Activated T-helper 1 cell treated with anti-CD3 and anti-CD28 coated beads, Interleukin-2, amount 50 U/mL, for 16 hours (primary cell): ENCODE measurements around the gene PPFIBP2.

ENCODE experiments used
- DNase-seq, 2 donors: peaks; one replicate each; pipeline ENCODE4 v3.0.0-alpha.2; 2020; ENCODE audit warnings: low read depth in 1 of 2, low spot score in 1 of 2

Gene PPFIBP2

DNA sequence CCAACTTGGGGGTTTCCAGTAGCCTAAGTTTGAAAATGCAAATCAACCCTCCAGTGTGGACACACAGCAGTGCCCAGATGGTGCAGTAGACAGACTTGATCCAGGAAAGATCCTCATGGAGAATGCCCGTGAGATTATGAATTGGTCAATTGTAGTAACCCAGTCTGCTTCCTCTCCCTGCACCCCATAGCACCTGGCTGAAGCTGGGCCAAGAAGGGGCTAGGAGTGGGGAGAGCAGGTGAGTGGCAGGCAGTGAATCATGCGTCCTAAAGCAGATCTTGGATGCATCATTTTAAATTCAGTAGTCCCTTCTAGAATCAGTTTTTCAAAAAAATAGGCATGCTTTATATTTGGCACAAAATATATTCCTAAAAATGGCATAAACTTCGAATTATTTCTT, 107.3 kb downstream of the PPFIBP2 start:
- DNase-seq = no peak

DNA sequence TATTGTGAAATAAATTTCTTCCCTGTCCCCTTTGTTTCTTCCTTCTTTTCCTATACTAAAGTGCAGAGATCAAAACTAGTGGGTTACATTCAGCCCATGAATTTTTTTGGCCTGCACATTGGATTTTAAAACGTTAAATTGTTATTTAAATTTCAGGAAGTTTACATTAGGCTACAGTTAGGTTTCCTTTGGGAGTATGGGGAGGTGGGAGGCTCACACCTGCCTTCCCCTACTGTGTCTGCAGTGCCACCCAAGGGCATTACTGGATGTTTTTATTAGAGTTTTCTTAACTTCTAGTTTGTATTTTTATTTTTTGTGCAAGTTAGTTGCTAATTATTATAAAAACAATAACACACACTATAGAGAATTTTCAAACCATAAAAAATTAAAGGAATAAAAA, 107.8 kb downstream of the PPFIBP2 start:
- no peak for DNase-seq

DNA sequence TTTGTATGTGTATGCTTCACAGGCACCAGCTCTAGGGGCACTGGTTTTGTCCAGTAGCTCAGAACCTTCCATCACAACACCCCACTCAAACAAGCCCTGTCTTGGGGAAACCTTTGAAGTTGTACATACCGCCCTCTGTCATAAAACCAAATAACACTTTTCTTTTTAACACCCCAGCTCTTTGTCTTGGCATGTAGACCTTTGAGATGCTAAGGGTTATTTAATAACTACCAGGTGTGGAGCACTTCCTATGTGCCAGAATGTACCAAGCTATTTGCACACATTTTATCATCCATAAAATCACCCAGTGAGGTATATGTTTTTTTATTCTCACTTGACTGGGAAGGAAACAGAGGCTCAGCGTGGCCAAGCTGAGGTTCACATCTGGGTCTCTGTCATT, 108.9 kb downstream of the PPFIBP2 start:
- no peak for DNase-seq

DNA sequence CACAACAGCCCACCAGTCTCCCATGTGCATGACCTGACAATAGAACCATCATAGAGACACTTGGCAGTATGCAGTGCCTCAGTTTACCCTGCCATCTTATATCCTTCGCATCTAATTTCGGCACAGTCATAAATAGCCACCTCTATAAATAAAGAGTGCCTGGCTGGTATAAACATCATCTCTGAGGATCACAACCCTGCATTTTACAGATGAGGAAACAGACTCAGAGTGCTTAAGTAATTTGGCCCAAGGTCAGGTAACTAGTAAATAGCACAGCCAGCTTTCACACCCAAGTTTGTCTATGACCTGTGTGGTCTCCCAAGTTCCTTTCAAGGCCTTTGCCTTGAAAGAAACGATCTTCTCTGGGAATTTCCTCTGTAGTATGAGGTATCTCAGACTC, 114.9 kb downstream of the PPFIBP2 start:
- DNase-seq = no peak

DNA sequence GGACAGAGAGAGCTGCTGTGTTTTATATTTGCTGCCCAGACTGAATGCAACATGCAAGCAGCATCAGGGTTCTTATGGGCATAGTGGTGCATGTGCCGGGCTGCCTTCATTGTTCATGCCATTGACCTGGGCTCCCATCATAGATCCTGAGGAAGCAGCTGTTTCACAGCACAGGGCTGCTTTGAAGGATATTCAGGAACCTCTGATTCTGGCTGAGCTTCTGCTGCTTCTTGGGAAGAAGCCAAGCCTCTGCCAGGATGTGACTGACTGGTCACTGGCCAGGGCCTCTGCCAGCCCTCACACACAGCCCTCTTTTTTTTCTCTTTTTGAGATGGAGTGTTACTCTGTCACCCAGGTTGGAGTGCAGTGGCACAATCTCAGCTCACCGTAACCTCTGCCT, 116.2 kb downstream of the PPFIBP2 start:
- no peak for DNase-seq

DNA sequence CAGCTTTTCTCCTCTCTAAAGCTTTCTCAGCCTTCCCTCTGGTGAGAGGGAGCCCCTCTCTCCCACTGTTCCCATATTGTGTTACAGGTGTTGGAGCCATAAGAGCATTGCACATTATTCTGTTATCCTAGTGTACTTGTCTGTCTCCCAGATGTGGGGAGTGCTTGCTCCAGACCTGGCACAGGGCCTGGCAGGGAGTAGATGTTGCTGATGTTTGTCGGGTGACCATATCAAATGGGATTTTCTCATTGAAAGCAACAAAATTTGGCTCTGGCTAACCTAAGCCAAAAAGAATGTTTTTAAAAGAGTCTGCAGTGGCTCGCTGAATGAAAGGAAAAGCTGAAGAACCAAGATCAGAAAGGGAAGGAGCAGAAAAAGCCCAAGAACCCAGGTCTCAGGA, 118.4 kb downstream of the PPFIBP2 start:
- no peak for DNase-seq

DNA sequence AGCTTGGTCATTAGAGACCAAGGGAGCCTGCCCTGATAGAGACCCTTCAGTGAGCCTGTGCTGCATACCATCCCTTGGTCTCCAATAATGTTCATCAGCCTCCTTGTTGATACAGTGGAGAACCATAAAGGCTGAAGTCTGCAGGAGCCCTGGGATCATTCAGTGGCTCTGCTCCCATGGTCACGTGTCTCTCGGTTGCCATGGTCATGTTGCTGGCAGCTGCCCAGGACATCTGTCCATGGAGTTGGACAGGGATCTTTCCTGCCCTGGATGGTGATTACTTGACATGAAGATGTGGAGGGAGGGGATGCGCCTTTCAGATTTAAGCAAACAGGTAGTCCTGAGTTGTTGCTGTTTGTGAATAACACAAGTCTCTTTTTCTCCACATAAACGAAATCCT, 121.3 kb downstream of the PPFIBP2 start:
- DNase-seq = no peak

DNA sequence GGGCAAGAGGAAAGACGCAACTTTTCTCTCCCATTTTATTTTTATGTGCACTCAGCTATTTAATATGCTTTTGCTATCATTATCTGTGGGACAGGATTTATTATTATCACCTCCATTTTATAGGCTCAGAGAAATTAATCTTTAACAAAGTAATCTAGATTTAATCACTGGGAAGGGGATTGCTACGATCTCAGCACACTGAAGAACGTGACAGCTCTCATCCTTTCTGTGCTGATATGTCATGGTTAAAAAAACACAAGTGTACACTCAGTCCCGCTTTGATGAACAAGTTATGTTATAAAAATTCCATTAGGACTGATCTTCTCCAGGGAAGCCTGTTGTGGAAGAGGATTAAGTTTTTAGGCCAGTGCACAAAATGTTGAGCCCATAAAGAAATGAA, 121.9 kb downstream of the PPFIBP2 start:
- DNase-seq = no peak

DNA sequence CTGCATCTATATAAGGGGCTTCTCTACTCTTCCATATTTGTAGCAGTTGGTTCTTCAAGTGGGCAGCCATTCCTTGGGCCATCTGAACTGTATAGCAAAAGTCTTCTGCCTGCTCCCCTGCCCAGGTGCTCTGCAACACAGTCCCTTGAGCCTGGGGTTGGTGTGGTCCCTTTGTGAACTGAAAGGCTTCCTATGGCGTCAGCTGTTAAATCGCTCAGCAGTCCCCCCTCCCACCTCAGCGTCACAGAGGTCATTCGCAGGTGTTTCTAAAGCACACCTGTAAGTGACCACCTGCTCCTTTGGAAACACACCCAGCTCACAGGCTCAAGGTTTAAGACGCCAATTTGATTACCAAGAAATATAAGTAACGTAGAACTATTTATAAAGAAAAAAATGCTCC, 122.6 kb downstream of the PPFIBP2 start:
- DNase-seq = no peak

DNA sequence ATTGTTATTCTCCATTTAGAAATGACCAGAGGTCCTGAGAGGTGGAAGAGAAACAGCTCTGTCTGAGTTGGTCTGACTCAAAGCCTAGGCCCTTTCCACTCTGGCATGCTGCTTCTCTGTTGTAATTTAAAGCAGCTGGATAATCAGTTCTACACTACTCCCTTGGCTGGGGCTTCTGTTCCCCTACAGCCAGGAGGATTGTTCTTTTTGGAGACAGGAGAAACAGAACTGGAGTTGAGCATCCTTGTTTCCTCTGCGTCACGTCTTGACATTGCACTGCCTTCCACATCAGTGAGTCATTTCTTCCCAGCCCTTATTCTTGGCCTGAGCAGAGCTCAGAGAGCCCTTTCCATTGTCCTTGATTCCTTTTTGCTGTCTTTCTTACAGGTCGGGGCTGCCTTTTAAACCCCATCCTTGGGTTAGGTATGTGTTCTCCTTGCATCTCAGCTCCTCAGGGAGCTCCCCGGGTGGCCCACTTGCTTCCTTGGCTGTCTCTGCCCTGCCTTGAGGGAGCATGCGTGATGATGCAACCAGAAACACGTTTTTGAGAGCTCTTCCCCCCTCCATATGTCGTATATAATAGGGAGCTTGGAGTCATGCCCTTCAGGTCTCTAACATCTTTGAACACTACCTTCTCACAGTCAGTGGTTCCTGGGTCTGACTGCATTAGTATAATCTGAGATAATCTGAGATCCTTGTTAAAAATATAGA, 123.8 kb downstream of the PPFIBP2 start:
- DNase-seq = no peak

DNA sequence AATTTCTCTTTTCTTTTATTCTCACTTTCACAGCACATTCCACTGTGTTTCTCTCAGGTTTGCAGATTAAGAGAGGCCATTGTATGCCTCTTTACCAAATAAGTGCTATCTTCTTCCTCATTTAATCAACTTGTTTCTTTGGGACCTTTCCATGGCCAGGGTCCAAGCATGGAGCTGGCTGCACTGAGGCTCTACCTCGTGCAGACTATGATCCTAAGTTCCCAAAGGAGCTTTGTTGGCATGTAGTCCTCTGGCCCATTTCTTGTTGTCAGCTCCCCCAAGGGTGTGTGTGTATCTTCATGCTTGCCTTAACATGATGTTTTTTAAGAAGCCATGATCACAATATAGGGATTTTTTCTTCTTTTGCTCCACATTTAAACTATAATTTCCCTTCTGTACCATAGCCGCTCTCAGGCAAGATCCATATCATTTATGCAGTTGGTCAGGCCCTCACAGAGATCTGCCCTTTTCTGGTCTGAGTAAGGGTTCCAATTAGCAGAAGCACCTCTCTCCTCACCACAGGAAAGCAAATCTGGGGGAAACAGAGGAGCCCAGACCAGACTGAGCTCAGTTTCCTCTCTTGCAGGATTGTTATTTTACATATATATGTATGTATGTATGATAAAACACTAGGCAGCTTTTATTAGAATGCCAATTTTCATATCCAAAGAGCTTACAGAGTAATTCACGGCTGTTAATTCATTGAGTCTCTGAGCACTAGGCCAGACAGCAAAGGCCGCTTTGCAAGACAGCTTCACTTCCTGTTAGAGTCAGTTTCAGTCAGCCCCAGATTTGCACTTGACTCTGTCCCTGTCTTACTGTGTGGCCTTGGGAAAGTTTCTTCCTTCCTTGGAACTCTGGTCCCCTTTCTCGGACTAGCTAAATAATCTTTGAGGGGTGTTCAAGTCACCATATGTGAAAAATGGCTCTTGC, 125.2 kb downstream of the PPFIBP2 start:
- DNase-seq = no peak

DNA sequence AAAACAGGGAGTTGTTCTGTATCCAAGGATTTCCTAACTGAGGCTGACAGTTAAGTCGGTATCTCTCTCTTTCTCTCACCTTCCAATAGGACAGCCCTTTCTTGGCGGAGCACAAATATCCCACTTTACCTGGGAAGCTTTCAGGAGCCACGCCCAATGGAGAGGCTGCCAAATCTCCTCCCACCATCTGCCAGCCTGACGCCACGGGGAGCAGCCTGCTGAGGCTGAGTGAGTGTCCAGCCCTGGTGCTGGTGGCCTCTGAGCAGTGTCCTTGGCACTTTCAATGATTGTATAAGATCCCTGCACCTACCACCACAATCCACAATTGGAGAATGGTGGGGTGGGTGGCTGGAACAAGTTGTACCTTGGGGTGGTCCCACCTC, 125.8 kb downstream of the PPFIBP2 start:
- no peak for DNase-seq

DNA sequence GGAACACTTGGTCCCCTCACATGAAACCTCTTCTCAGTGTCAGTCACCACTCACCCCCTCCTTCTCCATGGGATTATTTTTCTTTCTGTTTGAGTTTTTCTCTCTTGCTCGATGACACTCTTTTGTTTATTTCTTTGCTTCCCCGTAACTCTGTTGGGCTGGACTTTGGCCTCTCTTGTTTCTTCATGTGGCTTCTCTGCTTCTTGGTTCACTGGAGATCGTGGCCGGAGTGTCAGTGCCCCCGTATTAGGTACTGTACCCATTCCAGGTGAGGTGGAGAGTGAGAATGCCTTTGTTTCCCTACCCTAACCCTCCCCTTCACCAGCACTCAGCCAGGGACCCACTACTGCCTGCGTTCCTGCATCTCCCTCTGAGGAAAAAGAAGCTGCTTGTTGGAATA, 127.0 kb downstream of the PPFIBP2 start:
- DNase-seq = no peak

DNA sequence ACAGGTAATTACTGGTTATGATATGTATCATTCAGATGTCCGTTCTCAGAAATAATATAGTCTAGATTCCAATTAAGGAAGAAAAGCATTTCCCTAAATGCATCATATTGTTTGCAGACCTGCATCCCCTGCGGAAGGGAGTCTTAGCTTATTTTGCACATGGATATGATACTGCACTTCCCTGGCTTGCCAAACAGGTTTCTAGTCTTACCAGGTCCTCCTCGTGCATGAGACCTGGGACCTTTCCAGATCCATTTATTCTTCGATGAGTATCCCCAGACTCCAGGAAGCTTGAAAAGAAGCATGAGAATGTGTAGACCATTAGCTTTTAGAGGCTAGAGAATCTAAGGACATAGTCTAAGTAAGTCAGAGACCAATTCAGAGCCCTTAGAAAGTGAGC, 128.9 kb downstream of the PPFIBP2 start:
- DNase-seq = no peak

DNA sequence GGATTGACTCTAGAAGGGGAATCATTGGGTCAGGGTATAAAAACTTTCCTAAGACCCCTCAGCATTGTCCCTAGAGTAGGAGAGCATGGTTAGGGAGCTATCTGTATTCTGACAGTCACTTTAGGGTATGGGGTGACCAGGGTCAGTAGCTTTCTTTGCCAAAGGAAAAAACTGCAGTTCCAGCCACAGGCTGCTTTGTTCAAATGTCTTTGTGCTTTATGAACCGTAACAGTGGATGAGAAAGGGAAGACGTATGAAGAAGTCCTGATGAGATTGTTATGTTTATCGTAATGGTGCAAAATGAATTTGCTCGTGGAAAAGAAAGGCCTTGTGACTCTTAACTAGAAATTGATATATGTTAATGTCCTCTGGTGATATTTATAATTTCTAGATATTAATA, 129.5 kb downstream of the PPFIBP2 start:
- DNase-seq = no peak

DNA sequence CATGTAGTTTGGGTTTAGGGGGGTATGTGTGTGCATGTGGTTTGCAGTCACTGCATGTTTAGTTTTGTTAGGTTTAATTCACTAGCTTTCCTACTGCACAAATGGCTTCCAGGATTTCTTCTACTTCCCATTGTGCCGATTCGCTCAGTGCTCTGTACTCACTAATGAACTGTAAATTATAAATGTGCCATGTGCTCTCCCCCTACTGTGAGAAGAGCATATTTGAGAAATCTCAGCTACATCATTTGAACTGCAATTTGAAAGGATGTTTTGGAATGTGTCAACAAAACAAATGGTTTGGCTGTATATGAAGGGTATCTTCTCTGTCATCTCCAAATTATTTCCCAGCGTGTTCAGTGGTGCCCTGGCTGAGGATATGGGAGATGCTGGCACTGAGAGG, 131.4 kb downstream of the PPFIBP2 start:
- DNase-seq = no peak

DNA sequence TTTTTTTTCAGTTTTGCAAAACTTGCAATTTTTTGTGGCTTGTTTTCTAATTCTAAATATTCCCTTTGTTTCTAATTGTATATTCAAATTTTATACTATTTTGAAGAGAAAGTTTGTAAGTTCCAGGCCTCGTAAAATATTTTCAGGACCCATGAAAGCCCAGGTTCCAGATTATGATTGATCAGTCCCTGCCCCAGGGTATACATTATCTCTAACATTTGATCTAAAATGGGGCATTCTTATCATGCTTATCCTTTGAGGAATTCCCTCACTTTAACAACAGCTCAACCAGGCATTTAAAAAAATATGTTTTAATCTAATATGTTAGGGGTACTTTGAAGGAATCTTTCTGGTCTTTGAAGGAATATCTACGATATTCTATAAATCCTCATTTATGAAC, 133.1 kb downstream of the PPFIBP2 start:
- no peak for DNase-seq

DNA sequence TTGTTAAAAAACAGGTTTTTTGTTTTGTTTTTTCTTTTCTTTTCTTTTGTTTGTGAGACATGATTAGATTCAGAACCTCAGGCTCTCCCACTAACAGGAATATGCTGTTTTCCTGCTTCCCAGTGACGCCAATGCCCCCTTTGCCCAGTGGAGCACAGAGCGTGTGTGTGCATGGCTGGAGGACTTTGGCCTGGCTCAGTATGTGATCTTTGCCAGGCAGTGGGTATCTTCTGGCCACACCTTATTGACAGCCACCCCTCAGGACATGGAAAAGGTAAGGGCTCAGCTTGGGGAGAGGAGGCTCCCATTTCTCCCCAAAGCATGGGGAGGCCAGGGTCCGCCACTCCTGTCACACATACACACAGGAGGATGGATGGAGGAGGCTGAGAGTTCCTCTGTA, 134.5 kb downstream of the PPFIBP2 start:
- DNase-seq = no peak

DNA sequence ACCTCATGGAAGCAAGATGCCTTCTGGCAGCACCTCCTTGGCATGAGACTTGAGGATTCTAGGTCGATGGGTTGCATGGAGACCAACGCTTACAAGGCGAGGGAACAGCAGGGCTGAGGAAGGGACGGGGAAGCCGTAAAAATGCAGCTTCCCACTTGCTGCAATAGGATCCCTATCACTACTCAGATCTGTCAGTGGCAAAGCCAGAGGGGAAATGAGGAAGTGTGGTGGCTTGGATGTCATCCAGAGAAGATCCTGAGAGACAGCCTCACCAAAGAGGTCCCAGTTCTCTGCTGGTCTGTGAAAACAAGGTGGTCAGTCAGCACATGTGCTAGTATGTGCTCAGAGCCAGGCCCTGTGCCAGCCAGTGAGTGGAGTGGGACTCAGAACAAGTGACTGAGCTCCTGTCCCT, 137.3 kb downstream of the PPFIBP2 start:
- DNase-seq = no peak

DNA sequence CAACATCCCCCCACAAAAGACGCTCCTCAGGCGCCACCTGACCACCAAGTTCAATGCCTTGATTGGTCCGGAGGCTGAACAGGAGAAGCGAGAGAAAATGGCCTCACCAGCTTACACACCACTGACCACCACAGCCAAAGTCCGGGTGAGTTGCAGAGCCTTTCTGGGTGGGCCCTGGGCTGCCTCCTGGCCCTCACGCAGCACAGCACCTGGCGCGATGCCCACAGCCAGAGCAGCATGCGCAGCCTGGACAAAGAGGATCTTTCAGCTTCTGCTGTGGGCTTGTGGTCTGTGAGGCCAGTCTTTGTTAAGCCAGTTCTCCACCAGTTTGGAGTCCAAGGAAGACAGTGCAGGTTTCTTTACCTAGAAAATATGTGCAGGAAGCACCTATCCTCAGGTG, 137.9 kb downstream of the PPFIBP2 start:
- DNase-seq = no peak

DNA sequence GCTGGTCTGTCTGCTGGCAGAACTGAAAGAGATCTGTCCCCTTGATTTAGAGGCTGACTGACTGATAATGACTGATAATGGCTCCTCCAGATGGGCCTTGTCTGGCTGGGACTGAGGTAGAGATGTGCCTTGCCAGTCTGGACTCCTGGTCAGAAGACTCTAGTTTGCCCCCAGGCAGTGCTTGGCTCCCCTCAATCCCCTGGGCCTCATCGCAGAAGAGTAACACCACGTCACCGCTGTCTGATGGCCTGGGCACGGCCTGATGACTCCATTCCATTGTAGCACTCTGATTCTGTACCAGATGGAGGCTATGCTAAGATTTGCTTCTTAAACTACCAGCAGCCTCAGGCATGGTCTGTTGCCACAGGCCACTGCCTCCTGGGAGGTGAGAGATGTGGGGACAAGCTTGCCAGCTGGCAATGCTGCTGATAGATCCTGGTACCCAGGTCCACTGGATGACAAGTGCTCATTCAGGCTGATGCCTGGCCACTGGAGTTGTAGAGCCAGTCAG, 140.5 kb downstream of the PPFIBP2 start:
- no peak for DNase-seq
